H1 (cell line): ENCODE measurements around the gene MESD. TPM values are rescaled to one million over a fixed set of nuclear protein-coding genes. Genes with fewer than 3 reads are reported as not detected.

ENCODE experiments used
- ASH2L ChIP-seq: fragments of 200-600, 300-600 bp; sonication (generic); IDR thresholded peaks from one replicate; pipeline ENCODE4 v1.7.1; 2017; ENCODE audit warnings: low read length
- BRCA1 ChIP-seq: IDR thresholded peaks from 2 replicates; pipeline ENCODE4 v1.6.1; 2012; ENCODE audit warnings: low read depth, low read length, improper control_type of control experiment
- CEBPB ChIP-seq: IDR thresholded peaks from 2 replicates; pipeline ENCODE4 v1.6.1; 2012; ENCODE audit warnings: low read depth, low read length
- CHD1 ChIP-seq: IDR thresholded peaks from 2 replicates; pipeline ENCODE4 v1.6.1; 2012; ENCODE audit warnings: low read depth, low read length, improper control_type of control experiment
- CHD2 ChIP-seq: IDR thresholded peaks from 2 replicates; pipeline ENCODE4 v1.6.1; 2012; ENCODE audit warnings: low read length, improper control_type of control experiment
- CREB1 ChIP-seq: IDR thresholded peaks from 2 replicates; pipeline ENCODE4 v1.6.1; 2012; ENCODE audit warnings: inconsistent platforms
- FOSL1 ChIP-seq: IDR thresholded peaks from 2 replicates; pipeline ENCODE4 v1.6.1; 2011; ENCODE audit warnings: mild to moderate bottlenecking, low read depth, low read length, moderate library complexity; ENCODE audit not compliant: insufficient read depth
- GABPA ChIP-seq: IDR thresholded peaks from 2 replicates; pipeline ENCODE4 v1.6.1; 2011; ENCODE audit warnings: mild to moderate bottlenecking, low read length, moderate library complexity, borderline replicate concordance; ENCODE audit not compliant: insufficient read depth
- GTF2F1 ChIP-seq: IDR thresholded peaks from 2 replicates; pipeline ENCODE4 v1.6.1; 2012; ENCODE audit warnings: low read depth, low read length, improper control_type of control experiment, borderline replicate concordance
- JUN ChIP-seq: IDR thresholded peaks from 2 replicates; pipeline ENCODE4 v1.6.1; 2011; ENCODE audit warnings: low read depth, mild to moderate bottlenecking, improper control_type of control experiment, low read length
- KDM4A ChIP-seq: IDR thresholded peaks from one replicate; pipeline ENCODE4 v1.7.1; 2012; ENCODE audit warnings: low read depth, mild to moderate bottlenecking, moderate library complexity, low read length, inconsistent platforms; ENCODE audit not compliant: severe bottlenecking
- MAX ChIP-seq: IDR thresholded peaks from 2 replicates; pipeline ENCODE4 v1.6.1; 2012; ENCODE audit warnings: inconsistent platforms
- NRF1 ChIP-seq: IDR thresholded peaks from 2 replicates; pipeline ENCODE4 v1.6.1; 2011; ENCODE audit warnings: mild to moderate bottlenecking, low read depth, low read length, improper control_type of control experiment
- POLR2AphosphoS5 ChIP-seq: IDR thresholded peaks from 2 replicates; pipeline ENCODE4 v1.6.1; 2011; ENCODE audit warnings: low read depth, low read length
- POU5F1 ChIP-seq: IDR thresholded peaks from 2 replicates; pipeline ENCODE4 v1.6.1; 2011; ENCODE audit warnings: low read depth, mild to moderate bottlenecking, low read length, moderate library complexity
- RNF2 ChIP-seq: fragments of 200-900, 300-1000 bp; sonication (generic); IDR thresholded peaks from 2 replicates; pipeline ENCODE4 v1.7.1; 2016; ENCODE audit warnings: borderline replicate concordance, low read depth, mild to moderate bottlenecking, antibody characterized with exemption, low read length; ENCODE audit not compliant: poor library complexity, severe bottlenecking; ENCODE audit errors: missing control alignments
- SP2 ChIP-seq: IDR thresholded peaks from 2 replicates; pipeline ENCODE4 v1.6.1; 2012; ENCODE audit warnings: mild to moderate bottlenecking, low read length, inconsistent platforms
- SUZ12 ChIP-seq: fragments of 200-600 bp; sonication (generic); IDR thresholded peaks from 2 replicates; pipeline ENCODE4 v1.6.1; 2012; ENCODE audit warnings: mild to moderate bottlenecking, inconsistent platforms, low read length, moderate library complexity, mixed read lengths
- TAF7 ChIP-seq: optimal IDR thresholded peaks from 2 replicates; pipeline ENCODE3; 2011; ENCODE audit warnings: low read depth, mild to moderate bottlenecking, inconsistent platforms, low read length, moderate library complexity, borderline replicate concordance
- TEAD4 ChIP-seq: IDR thresholded peaks from 2 replicates; pipeline ENCODE4 v1.6.1; 2012; ENCODE audit warnings: low read depth, low read length, inconsistent platforms, mixed read lengths
- YY1 ChIP-seq: IDR thresholded peaks from 2 replicates; pipeline ENCODE4 v1.6.1; 2011; ENCODE audit warnings: low read depth, mild to moderate bottlenecking, low read length
- polyA plus RNA-seq, 7 experiments: library from polyadenylated mRNA; depleted of rRNA in 3 of 7; stranded (reverse) in 5 of 7; unstranded in 2 of 7; fragments of >200 nt in 5 of 7; fragments of 200-250 nt in 2 of 7; gene quantifications; 1 replicate in 5 of 7; 2 replicates in 1 of 7; 4 replicates in 1 of 7; pipeline versions ENCODE4 v1.2.1 to v1.2.3, GENCODE V29; 2011 to 2013; ENCODE audit warnings: missing spikeins in 2 of 7, mixed read lengths in 2 of 7
- total RNA-seq: library from RNA; stranded (reverse); fragmentation: NEBNext Ultra II Directional; extraction: Animal tissue kit (Norgen Biotek cat#: 25700); gene quantifications from 2 replicates; pipeline ENCODE4 v1.2.1, GENCODE V29; 2021
- TF ChIP-seq, protein P1 (sequence below): IDR thresholded peaks from 2 replicates; pipeline ENCODE4 v1.6.1; 2012; ENCODE audit warnings: low read length, inconsistent platforms

Gene MESD
- total and polyA plus RNA-seq, 2 of the 8 experiments (the other 6 are each of a cell fraction or from before 2014, with no cell fraction given): 11.0 to 28.3 TPM

DNA sequence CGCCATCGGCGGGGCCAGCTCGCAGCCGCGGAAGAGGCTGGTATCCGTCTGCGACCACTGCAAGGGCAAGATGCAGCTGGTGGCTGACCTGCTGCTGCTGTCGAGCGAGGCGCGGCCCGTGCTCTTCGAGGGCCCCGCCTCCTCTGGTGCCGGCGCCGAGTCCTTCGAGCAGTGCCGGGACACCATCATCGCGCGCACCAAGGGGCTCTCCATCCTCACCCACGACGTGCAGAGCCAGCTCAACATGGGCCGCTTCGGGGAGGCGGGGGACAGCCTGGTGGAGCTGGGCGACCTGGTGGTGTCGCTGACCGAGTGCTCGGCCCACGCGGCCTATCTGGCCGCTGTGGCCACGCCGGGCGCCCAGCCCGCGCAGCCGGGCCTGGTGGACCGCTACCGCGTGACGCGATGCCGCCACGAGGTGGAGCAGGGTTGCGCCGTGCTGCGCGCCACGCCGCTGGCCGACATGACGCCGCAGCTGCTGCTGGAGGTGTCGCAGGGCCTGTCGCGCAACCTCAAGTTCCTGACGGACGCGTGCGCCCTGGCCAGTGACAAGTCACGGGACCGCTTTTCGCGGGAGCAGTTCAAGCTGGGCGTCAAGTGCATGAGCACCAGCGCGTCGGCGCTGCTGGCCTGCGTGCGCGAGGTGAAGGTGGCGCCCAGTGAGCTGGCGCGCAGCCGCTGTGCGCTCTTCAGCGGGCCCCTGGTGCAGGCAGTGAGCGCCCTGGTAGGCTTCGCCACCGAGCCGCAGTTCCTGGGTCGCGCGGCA is 12.9 kb upstream of the MESD start (continued):
- TF ChIP-seq, protein P1, sequence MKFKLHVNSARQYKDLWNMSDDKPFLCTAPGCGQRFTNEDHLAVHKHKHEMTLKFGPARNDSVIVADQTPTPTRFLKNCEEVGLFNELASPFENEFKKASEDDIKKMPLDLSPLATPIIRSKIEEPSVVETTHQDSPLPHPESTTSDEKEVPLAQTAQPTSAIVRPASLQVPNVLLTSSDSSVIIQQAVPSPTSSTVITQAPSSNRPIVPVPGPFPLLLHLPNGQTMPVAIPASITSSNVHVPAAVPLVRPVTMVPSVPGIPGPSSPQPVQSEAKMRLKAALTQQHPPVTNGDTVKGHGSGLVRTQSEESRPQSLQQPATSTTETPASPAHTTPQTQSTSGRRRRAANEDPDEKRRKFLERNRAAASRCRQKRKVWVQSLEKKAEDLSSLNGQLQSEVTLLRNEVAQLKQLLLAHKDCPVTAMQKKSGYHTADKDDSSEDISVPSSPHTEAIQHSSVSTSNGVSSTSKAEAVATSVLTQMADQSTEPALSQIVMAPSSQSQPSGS: no peak
- TF ChIP-seq ASH2L (no peak), CREB1 (peak; percentile 44; the same call in 1 of the 2 replicates), RNF2 (peak; percentile 18), JUN (no peak), KDM4A (peak; percentile 30), POU5F1 (no peak), CHD1 (no peak), CEBPB (no peak), CHD2 (no peak), NRF1 (no peak), TEAD4 (no peak), BRCA1 (no peak), GTF2F1 (no peak), SUZ12 (no peak), MAX (peak; percentile 83), POLR2AphosphoS5 (no peak), SP2 (no peak), TAF7 (no peak), GABPA (peak; percentile 6; the same call in 1 of the 2 replicates), FOSL1 (no peak), YY1 (0 out of 2 replicates have a peak, but pooled peaks have one; percentile 13)
